ENCODE data around the gene IRF4. TPM values are rescaled to one million over a fixed set of nuclear protein-coding genes. Genes with fewer than 3 reads are reported as not detected.
"Not testable (repeated sequence)": the region's sequence is repeated elsewhere in the genome, so short reads cannot be mapped to it uniquely, and the experiment has no call there.

The IRF4 gene
- total and polyA plus RNA-seq, 2 donors (not counting 3 experiments of a cell fraction or from before 2014, with no cell fraction given): not detected

- dilution Hi-C loops (cut with MboI; ENCODE audit: extremely low pct_ligation_motif_present, low sequenced_read_pairs); POLR2A ChIA-PET; H3K9ac ChIP-seq (replicated peaks; ENCODE audit: extremely low read depth, insufficient read depth, low read length); H3K4me2 ChIP-seq (ENCODE audit: insufficient read depth, low read length); H3K27me3 ChIP-seq (ENCODE audit: control insufficient read depth in 2 of 2, insufficient read depth in 2 of 2, low read length in 2 of 2); H3K27ac ChIP-seq (ENCODE audit: insufficient read depth, low read depth, low read length); intact Hi-C loops (cut with micrococcal nuclease); CTCF ChIA-PET; H3K4me3 ChIP-seq (replicated peaks in 1 of 3; ENCODE audit: insufficient read depth in 1 of 3, low read depth in 1 of 3, low read length in 3 of 3); H3K9me1 ChIP-seq (replicated peaks; ENCODE audit: control insufficient read depth, extremely low read depth, insufficient read depth, low read length); H3K9me3 ChIP-seq (replicated peaks; ENCODE audit: control insufficient read depth, insufficient read depth, low read length); H4K20me1 ChIP-seq (replicated peaks; ENCODE audit: control insufficient read depth, extremely low read depth, insufficient read depth, low read length); DNase-seq (ENCODE audit: low read depth, low spot score); H3K79me2 ChIP-seq (ENCODE audit: control insufficient read depth, insufficient read depth, low read length); BruUV-seq (replicated peaks); H3K4me1 ChIP-seq (ENCODE audit: control insufficient read depth, extremely low read depth, insufficient read depth, low read length); H3K36me3 ChIP-seq (ENCODE audit: control insufficient read depth in 2 of 2, extremely low read depth in 1 of 2, insufficient read depth in 2 of 2, low read length in 2 of 2); FAIRE-seq; H2AFZ ChIP-seq (ENCODE audit: low read depth, low read length): not testable (repeated sequence)
Measured at GRCh38 chr6:377641-378020, 13.9 kb upstream of the IRF4 start.

- DNase-seq (ENCODE audit: low read depth, low spot score) (no peak), FAIRE-seq (no peak)
- no peak overlapping the region for H2AFZ ChIP-seq (ENCODE audit: low read depth, low read length)
- BruUV-seq (replicated peaks): no TSS peak
- ChIA-PET CTCF (no interaction called here), POLR2A (no interaction called here)
- H4K20me1 ChIP-seq (replicated peaks; ENCODE audit: control insufficient read depth, extremely low read depth, insufficient read depth, low read length): no peaks in the 10 kb centered on the region
- dilution Hi-C loops (cut with MboI; ENCODE audit: extremely low pct_ligation_motif_present, low sequenced_read_pairs): no loop called here
- intact Hi-C loops (cut with micrococcal nuclease): no loop called here
- peaks cover 2% of the 10 kb centered on the region for H3K9me3 ChIP-seq (replicated peaks; ENCODE audit: control insufficient read depth, insufficient read depth, low read length)
- no peak overlapping the region for H3K27ac ChIP-seq (ENCODE audit: insufficient read depth, low read depth, low read length)
- no peaks in the 10 kb centered on the region for H3K4me1 ChIP-seq (ENCODE audit: control insufficient read depth, extremely low read depth, insufficient read depth, low read length)
- no peak overlapping the region for H3K4me2 ChIP-seq (ENCODE audit: insufficient read depth, low read length)
- H3K9ac ChIP-seq (replicated peaks; ENCODE audit: extremely low read depth, insufficient read depth, low read length): no peak overlapping the region
- no peaks in the 10 kb centered on the region for H3K79me2 ChIP-seq (ENCODE audit: control insufficient read depth, insufficient read depth, low read length)
- no peaks in the 10 kb centered on the region for H3K36me3 ChIP-seq (ENCODE audit: control insufficient read depth in 2 of 2, extremely low read depth in 1 of 2, insufficient read depth in 2 of 2, low read length in 2 of 2)
- no peak overlapping the region for H3K4me3 ChIP-seq (replicated peaks in 1 of 3; ENCODE audit: insufficient read depth in 1 of 3, low read depth in 1 of 3, low read length in 3 of 3)
- H3K9me1 ChIP-seq (replicated peaks; ENCODE audit: control insufficient read depth, extremely low read depth, insufficient read depth, low read length): no peaks in the 10 kb centered on the region
- H3K27me3 ChIP-seq (ENCODE audit: control insufficient read depth in 2 of 2, insufficient read depth in 2 of 2, low read length in 2 of 2): peaks cover 0 to 7% of the 10 kb centered on the region in 2 experiments
- TF ChIP-seq, protein P1, sequence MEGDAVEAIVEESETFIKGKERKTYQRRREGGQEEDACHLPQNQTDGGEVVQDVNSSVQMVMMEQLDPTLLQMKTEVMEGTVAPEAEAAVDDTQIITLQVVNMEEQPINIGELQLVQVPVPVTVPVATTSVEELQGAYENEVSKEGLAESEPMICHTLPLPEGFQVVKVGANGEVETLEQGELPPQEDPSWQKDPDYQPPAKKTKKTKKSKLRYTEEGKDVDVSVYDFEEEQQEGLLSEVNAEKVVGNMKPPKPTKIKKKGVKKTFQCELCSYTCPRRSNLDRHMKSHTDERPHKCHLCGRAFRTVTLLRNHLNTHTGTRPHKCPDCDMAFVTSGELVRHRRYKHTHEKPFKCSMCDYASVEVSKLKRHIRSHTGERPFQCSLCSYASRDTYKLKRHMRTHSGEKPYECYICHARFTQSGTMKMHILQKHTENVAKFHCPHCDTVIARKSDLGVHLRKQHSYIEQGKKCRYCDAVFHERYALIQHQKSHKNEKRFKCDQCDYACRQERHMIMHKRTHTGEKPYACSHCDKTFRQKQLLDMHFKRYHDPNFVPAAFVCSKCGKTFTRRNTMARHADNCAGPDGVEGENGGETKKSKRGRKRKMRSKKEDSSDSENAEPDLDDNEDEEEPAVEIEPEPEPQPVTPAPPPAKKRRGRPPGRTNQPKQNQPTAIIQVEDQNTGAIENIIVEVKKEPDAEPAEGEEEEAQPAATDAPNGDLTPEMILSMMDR (IDR thresholded peaks at IDR 0.05; ENCODE audit: extremely low read depth in 1 of 2, insufficient read depth in 1 of 2, low read depth in 1 of 2, low read length in 2 of 2): no peak
- no peak for TF ChIP-seq EZH2 (IDR thresholded peaks at IDR 0.05; ENCODE audit: borderline replicate concordance, low read depth, low read length, severe bottlenecking)
- no peak for TF ChIP-seq POLR2AphosphoS5 (IDR thresholded peaks at IDR 0.05; ENCODE audit: insufficient read depth, low read depth, low read length)
- TF ChIP-seq MYC (IDR thresholded peaks at IDR 0.05; ENCODE audit: low read depth, low read length): no peak
- no peak for TF ChIP-seq POLR2A (IDR thresholded peaks at IDR 0.05; ENCODE audit: low read depth, low read length)
- TF ChIP-seq GATA2 (IDR thresholded peaks at IDR 0.05; ENCODE audit: insufficient read depth, insufficient read length, low read depth, low read length): no peak
- TF ChIP-seq JUN (IDR thresholded peaks at IDR 0.05; ENCODE audit: borderline replicate concordance, insufficient read depth, insufficient read length, low read depth): no peak
- TF ChIP-seq, protein P2, sequence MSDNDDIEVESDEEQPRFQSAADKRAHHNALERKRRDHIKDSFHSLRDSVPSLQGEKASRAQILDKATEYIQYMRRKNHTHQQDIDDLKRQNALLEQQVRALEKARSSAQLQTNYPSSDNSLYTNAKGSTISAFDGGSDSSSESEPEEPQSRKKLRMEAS (IDR thresholded peaks at IDR 0.05; ENCODE audit: insufficient read depth, insufficient read length): no peak
- TF ChIP-seq FOS (IDR thresholded peaks at IDR 0.05; ENCODE audit: borderline replicate concordance, insufficient read depth, low read length): no peak
Measured at GRCh38 chr6:378090-378957, 13.2 kb upstream of the IRF4 start.
